GM19328 (cell line): ENCODE measurements around the gene ZNF750.
"Not testable (repeated sequence)": the region's sequence is repeated elsewhere in the genome, so short reads cannot be mapped to it uniquely, and the experiment has no call there.

Experiments
- ATAC-seq: cut with Tn5 transposase; IDR thresholded peaks from one replicate; pipeline ENCODE4 v1.9.1; 2021; ENCODE audit warnings: mild to moderate bottlenecking, moderate library complexity; ENCODE audit not compliant: unreplicated experiment

Gene ZNF750

DNA sequence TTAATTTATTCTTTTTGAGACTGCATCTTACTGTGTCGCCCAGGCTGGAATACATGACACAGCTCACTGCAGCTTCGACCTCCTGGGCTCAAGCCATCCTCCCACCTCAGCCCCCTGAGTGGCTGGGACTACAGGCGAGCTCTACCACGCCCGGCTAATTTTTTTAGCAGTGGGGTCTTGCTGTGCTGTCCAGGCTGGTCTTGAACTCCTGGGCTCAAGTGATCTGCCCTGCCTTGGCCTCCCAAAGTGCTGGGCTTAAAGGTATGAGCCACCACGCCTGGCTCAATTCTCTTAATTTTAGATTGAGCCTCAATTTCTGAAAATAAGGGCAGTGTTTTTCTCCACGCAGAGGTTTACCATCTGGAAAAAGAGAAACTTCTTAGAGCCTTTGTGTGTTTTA lies 41.1 kb downstream of the ZNF750 start:
- no peak for ATAC-seq

GRCh38 chr17:82797061-82797460 lies 42.8 kb downstream of the ZNF750 start:
- no peak for ATAC-seq

GRCh38 chr17:82795615-82796014 lies 44.2 kb downstream of the ZNF750 start:
- no peak for ATAC-seq

- ATAC-seq = no peak
These were observed 44.9 kb downstream of the ZNF750 start for GRCh38 chr17:82794781-82795482.

- ATAC-seq = no peak
These were observed 45.7 kb downstream of the ZNF750 start for GRCh38 chr17:82793974-82794630.

- ATAC-seq = no peak
These were observed 48.3 kb downstream of the ZNF750 start for GRCh38 chr17:82791532-82791931.

DNA sequence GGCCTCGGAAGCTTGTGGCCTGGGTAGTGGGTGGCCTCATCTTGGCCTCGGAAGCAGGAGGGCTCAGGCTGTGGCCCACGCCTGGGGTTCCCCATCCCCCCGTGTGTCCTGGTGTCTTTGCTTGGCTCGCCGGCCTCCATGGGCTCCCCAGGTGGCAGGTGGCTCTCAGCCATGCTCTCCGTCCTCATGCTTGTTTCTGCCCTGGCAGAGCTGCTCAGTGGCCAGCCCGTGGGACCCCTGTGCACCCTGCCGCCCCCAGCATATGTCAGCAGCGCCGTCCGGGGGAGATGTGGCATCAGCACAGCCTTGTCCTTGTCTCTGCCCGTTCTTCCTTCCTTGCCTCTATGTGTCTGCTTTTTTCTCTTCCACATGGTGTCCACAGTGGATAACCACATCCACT lies 49.4 kb downstream of the ZNF750 start:
- no peak for ATAC-seq

DNA sequence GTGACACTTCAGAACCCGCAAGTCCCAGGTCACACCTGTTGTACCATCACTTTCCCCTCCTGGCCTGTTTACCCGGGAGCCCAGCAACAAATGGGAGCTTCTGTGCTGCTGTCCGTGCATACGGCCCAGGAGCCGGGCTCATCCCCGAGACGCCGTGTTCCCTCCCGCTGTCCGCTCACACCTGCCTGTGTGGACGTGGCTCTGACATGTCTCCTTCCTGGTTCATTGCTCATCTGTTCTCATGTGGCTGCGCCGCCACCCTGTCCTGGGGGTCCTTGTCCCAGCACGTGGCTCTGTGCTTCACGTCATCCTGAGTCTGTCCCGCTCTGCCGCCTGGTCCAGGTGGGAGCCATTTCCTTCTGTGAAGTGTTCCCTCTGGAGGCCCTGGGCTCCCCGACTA lies 50.0 kb downstream of the ZNF750 start:
- no peak for ATAC-seq

- ATAC-seq = no peak
These were observed 50.7 kb downstream of the ZNF750 start for GRCh38 chr17:82789051-82789592.

GRCh38 chr17:82788206-82789001 lies 51.4 kb downstream of the ZNF750 start:
- ATAC-seq = no peak

GRCh38 chr17:82787081-82787848 lies 52.6 kb downstream of the ZNF750 start:
- no peak for ATAC-seq

- no peak for ATAC-seq
These were observed 53.4 kb downstream of the ZNF750 start for GRCh38 chr17:82786427-82786826.

DNA sequence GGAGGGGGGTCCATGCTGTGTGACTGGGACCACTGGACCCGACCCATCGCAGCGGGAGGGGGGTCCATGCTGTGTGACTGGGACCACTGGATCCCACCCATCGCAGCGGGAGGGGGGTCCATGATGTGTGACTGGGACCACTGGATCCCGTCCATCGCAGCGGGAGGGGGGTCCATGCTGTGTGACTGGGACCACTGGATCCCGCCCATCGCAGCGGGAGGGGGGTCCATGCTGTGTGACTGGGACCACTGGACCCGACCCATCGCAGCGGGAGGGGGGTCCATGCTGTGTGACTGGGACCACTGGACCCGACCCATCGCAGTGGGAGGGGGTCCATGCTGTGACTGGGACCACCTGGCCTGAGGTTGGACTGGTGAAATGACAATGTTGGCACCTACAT lies 54.2 kb downstream of the ZNF750 start:
- not testable (repeated sequence) for ATAC-seq

DNA sequence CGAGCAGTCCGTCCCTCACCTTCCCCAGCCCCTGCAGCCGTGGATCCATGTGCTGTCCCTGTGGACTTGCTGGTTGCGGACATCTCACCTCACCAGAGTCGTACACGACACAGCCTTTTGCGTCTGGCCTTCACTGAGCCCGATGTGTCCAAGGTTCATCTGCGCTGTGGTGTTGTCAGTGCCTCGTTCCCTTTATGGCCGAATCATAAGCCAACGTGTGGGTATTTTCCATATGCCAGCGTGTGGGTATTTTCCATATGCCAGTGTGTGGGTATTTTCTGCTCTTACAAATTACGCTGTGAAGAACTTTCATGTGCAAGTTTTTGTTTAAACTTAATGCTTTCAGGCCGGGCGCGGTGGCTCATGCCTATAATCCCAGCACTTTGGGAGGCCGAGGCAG lies 56.3 kb downstream of the ZNF750 start:
- ATAC-seq = no peak

DNA sequence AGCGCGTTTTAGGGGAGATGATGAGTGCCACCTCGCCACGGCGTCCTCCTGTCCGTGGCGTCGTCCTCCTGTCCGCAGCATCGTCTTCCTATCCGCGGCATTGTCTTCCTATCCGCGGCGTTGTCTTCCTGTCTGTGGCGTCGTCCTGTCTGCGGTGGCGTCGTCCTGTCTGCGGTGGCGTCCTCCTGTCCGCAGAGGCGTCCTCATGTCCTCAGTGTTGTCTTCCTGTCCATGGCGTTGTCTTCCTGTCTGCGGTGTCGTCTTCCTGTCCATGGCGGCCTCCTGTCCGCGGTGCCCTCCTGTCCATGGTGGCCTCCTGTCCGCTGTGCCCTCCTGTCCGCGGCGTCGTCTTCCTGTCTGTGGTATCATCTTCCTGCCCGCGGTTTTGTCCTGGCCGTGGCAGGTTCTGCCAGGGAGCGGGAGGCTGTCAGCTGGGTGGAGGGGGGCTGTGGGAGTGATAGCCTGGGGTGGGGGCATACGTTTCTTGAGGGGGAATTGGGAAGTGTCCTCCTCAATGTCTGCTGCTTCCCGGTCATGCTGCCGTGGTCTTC lies 57.1 kb downstream of the ZNF750 start:
- ATAC-seq = no peak

GRCh38 chr17:82781894-82782274 lies 57.9 kb downstream of the ZNF750 start:
- no peak for ATAC-seq

DNA sequence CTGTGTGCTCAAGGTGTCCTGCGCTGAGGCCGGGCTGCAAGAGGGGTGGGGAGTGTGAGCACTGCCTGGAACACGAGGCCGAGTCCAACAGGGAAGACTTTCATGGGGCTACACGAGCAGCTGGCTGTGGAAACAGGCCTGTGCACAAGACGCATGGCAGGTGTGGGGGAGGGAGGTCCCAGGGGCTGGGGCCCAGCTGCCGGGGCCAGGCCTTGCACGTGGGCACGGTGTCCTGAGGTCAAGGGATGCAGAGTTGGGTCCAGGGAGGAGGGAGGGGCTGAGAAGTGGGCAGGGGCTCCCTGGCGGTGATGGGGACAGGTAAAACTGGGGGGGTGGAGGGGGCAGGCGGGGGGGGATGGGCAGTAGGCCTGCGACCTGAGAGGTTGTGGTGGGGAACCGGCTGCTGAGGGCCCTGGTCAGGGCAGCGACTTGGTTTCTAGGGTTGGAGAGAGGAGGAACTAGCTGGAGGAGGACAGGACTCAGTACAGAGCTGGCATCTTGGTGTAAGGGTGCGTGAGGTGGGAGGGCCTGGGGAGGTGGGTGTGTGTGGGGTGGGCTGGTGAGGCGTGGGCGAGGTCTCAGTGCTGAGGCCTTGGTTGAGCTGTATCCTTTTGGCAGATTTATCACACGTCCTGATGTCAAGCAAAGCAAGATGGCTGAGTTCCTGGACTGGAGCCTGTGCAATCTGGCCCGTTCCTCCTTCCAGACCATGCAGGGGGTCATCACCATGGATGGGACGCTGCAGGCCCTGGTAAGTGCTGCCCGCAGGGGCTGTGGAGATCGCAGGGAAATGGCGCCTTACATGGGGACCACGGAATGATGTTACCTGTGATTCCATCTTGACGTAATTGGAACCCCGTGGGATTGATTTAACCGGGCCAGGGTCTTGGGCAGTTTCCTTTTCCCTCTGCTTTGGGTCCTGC lies 58.6 kb downstream of the ZNF750 start:
- no peak for ATAC-seq

DNA sequence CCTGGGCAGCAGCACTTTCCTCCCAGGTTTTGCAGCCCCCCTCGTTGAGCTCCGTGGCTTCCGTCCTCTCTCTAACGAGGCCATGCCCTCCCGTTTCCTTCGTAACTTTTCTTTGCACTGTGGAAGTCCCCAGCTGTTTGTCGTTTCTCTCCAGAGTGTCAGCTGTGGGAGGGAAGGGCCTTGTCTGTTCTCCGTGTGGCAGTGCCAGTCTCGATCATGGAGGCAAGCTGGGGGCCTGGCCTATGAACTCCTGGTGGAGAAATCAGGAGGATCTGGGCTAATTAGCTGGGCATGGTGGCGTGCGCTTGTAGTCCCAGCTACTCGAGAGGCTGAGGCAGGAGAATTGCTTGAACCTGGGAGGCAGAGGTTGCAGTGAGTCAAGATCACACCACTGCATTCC lies 59.6 kb downstream of the ZNF750 start:
- no peak for ATAC-seq

DNA sequence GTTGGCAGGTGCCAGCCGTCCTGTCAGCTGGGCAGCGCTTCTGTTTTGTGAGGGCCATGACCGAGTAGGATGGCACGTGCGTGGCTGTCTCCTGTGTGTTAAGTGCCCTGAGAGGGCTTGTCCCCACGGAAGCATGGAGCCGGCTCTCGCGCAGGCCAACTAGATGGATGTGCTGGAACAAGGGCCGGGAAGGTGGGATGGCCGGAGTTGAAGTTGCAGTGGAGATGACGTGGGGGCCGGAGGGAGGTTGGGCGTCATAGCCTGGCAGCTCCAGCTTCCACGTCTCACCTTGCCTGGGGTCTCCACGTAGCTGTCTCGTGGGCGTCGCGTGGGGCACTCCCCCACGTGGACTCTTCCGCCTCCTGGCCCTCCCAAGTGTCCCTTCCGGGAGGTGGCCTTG lies 60.3 kb downstream of the ZNF750 start:
- no peak for ATAC-seq
